Endothelial cell of umbilical vein (primary cell): ENCODE results near the gene PDE4B. TPM values are rescaled to one million over a fixed set of nuclear protein-coding genes. Genes with fewer than 3 reads are reported as not detected.

Source experiments
- BruUV-seq: library from RNA; stranded (reverse); fragments of 400-500 nt; replicated peaks from 2 replicates; lab custom pipeline; 2021; lab: Mats Ljungman, UMichigan
- CTCF ChIA-PET: fragments of 300-600, 350-600 bp; sonication (Branson Sonifier 250); formaldehyde crosslinking; loops from one replicate; lab custom pipeline; 2021; ENCODE audit warnings: antibody characterized with exemption, inconsistent platforms; lab: Charles Lee
- POLR2A ChIA-PET: fragments of 300-600, 350-600 bp; sonication (Branson Sonifier 250); formaldehyde crosslinking; loops from one replicate; lab custom pipeline; 2021; ENCODE audit warnings: antibody characterized with exemption, inconsistent platforms; lab: Charles Lee
- DNase-seq: peaks from one replicate; pipeline ENCODE4 v3.0.0-alpha.2; 2011; ENCODE audit warnings: low read depth, low spot score
- FAIRE-seq: peaks from 2 replicates; lab custom pipeline; 2011; peaks lifted over from hg19 to GRCh38; lab: Jason Lieb, UNC
- H2AFZ ChIP-seq: 2 replicates; pipeline ENCODE4 v1.6.0; 2012; ENCODE audit warnings: low read depth, low read length, control low read depth, inconsistent platforms
- H3K27ac ChIP-seq: 2 replicates; pipeline ENCODE4 v1.5.1; 2011; ENCODE audit warnings: low read depth, mild to moderate bottlenecking, control low read depth, low read length, moderate library complexity; ENCODE audit not compliant: insufficient read depth
- H3K27me3 ChIP-seq, 2 experiments: 2 replicates each; pipeline versions ENCODE4 v1.6.0 to v1.6.1; 2011; ENCODE audit warnings: low read length in 2 of 2, mixed read lengths in 1 of 2; ENCODE audit not compliant: control insufficient read depth in 2 of 2, insufficient read depth in 2 of 2
- H3K36me3 ChIP-seq, 2 experiments: 2 replicates in 1 of 2; 3 replicates in 1 of 2; pipeline ENCODE4 v1.5.1; 2011; ENCODE audit warnings: low read length in 2 of 2, mild to moderate bottlenecking in 1 of 2, moderate library complexity in 1 of 2; ENCODE audit not compliant: control insufficient read depth in 2 of 2, insufficient read depth in 2 of 2; ENCODE audit errors: extremely low read depth in 1 of 2
- H3K4me1 ChIP-seq: 3 replicates; pipeline ENCODE4 v1.5.1; 2011; ENCODE audit warnings: mild to moderate bottlenecking, low read length; ENCODE audit not compliant: control insufficient read depth, insufficient read depth; ENCODE audit errors: extremely low read depth
- H3K4me2 ChIP-seq: 2 replicates; pipeline ENCODE4 v1.6.1; 2011; ENCODE audit warnings: low read length, control low read depth, mixed read lengths; ENCODE audit not compliant: insufficient read depth
- H3K4me3 ChIP-seq, 3 experiments: fragments of 200-600 bp in 1 of 3; sonication (generic), shearing (Covaris generic) in 1 of 3; replicated peaks in 1 of 3; 2 replicates each; pipeline ENCODE4 v1.5.1; 2011 to 2016; ENCODE audit warnings: control low read depth in 3 of 3, low read length in 3 of 3, mild to moderate bottlenecking in 2 of 3, inconsistent platforms in 1 of 3, low read depth in 1 of 3, moderate library complexity in 1 of 3; ENCODE audit not compliant: insufficient read depth in 1 of 3
- H3K79me2 ChIP-seq: 2 replicates; pipeline ENCODE4 v1.6.0; 2012; ENCODE audit warnings: low read length, inconsistent platforms; ENCODE audit not compliant: control insufficient read depth, insufficient read depth
- H3K9ac ChIP-seq: replicated peaks from 2 replicates; pipeline ENCODE3; 2011; ENCODE audit warnings: low read length, control low read depth; ENCODE audit not compliant: insufficient read depth; ENCODE audit errors: extremely low read depth
- H3K9me1 ChIP-seq: replicated peaks from 3 replicates; pipeline ENCODE4 v1.6.0; 2011; ENCODE audit warnings: mild to moderate bottlenecking, low read length; ENCODE audit not compliant: control insufficient read depth, insufficient read depth; ENCODE audit errors: extremely low read depth
- H3K9me3 ChIP-seq: replicated peaks from 2 replicates; pipeline ENCODE4 v1.5.1; 2012; ENCODE audit warnings: low read length, inconsistent platforms; ENCODE audit not compliant: control insufficient read depth, insufficient read depth
- H4K20me1 ChIP-seq: replicated peaks from 2 replicates; pipeline ENCODE3; 2011; ENCODE audit warnings: mild to moderate bottlenecking, low read length; ENCODE audit not compliant: control insufficient read depth, insufficient read depth; ENCODE audit errors: extremely low read depth
- EZH2 ChIP-seq: IDR thresholded peaks from 2 replicates; pipeline ENCODE4 v1.6.1; 2012; ENCODE audit warnings: borderline replicate concordance, low read depth, mild to moderate bottlenecking, moderate library complexity, low read length, inconsistent platforms; ENCODE audit not compliant: severe bottlenecking
- FOS ChIP-seq: IDR thresholded peaks from 2 replicates; pipeline ENCODE4 v1.6.1; 2011; ENCODE audit warnings: mild to moderate bottlenecking, low read length, moderate library complexity, borderline replicate concordance; ENCODE audit not compliant: insufficient read depth
- GATA2 ChIP-seq: IDR thresholded peaks from 2 replicates; pipeline ENCODE4 v1.7.0; 2011; ENCODE audit warnings: low read depth, mild to moderate bottlenecking, moderate library complexity, mixed read lengths, low read length; ENCODE audit not compliant: insufficient read length, insufficient read depth
- JUN ChIP-seq: IDR thresholded peaks from 2 replicates; pipeline ENCODE4 v1.6.1; 2011; ENCODE audit warnings: borderline replicate concordance, low read depth; ENCODE audit not compliant: insufficient read length, insufficient read depth
- MYC ChIP-seq: IDR thresholded peaks from one replicate; pipeline ENCODE4 v1.6.1; 2011; ENCODE audit warnings: mild to moderate bottlenecking, low read depth, low read length
- POLR2A ChIP-seq: IDR thresholded peaks from 2 replicates; pipeline ENCODE4 v1.6.1; 2012; ENCODE audit warnings: low read depth, mild to moderate bottlenecking, control low read depth, low read length
- POLR2AphosphoS5 ChIP-seq: IDR thresholded peaks from 2 replicates; pipeline ENCODE4 v1.6.1; 2012; ENCODE audit warnings: low read depth, mild to moderate bottlenecking, control low read depth, low read length, moderate library complexity; ENCODE audit not compliant: insufficient read depth
- dilution Hi-C: fragments of 300-500 bp; cut with MboI; formaldehyde crosslinking; loops from one replicate; pipeline ENCODE4 v1.15.0; 2019; ENCODE audit warnings: low sequenced_read_pairs; ENCODE audit not compliant: extremely low pct_ligation_motif_present
- intact Hi-C: fragments of 100-400 bp; cut with micrococcal nuclease; formaldehyde crosslinking; loops from one replicate; pipeline ENCODE4 v1.10.0; 2022
- polyA plus RNA-seq, 4 experiments: library from polyadenylated mRNA; depleted of rRNA in 3 of 4; stranded (reverse) in 3 of 4; unstranded in 1 of 4; fragments of >200 nt; gene quantifications; 2 replicates each; pipeline versions ENCODE4 v1.2.1 to v1.2.3, GENCODE V29; 2011 to 2012; ENCODE audit warnings: missing spikeins in 1 of 4
- total RNA-seq: library from RNA; stranded (reverse); gene quantifications from 2 replicates; pipeline ENCODE4 v1.2.3, GENCODE V29; 2021
- TF ChIP-seq, protein P1 (sequence below): IDR thresholded peaks from 2 replicates; pipeline ENCODE4 v1.6.1; 2011; ENCODE audit not compliant: insufficient read depth, insufficient read length
- TF ChIP-seq, protein P2 (sequence below), 2 donors: IDR thresholded peaks; 1 replicate in 1 of 2; 2 replicates in 1 of 2; pipeline ENCODE4 v1.5.1; 2011; ENCODE audit warnings: low read length in 2 of 2, mild to moderate bottlenecking in 2 of 2, moderate library complexity in 2 of 2, control low read depth in 1 of 2, inconsistent platforms in 1 of 2, low read depth in 1 of 2; ENCODE audit not compliant: insufficient read depth in 1 of 2; ENCODE audit errors: extremely low read depth in 1 of 2

Gene PDE4B
- total and polyA plus RNA-seq, 2 donors (not counting 3 experiments of a cell fraction or from before 2014, with no cell fraction given), result 63.5 to 69.8 TPM

DNA sequence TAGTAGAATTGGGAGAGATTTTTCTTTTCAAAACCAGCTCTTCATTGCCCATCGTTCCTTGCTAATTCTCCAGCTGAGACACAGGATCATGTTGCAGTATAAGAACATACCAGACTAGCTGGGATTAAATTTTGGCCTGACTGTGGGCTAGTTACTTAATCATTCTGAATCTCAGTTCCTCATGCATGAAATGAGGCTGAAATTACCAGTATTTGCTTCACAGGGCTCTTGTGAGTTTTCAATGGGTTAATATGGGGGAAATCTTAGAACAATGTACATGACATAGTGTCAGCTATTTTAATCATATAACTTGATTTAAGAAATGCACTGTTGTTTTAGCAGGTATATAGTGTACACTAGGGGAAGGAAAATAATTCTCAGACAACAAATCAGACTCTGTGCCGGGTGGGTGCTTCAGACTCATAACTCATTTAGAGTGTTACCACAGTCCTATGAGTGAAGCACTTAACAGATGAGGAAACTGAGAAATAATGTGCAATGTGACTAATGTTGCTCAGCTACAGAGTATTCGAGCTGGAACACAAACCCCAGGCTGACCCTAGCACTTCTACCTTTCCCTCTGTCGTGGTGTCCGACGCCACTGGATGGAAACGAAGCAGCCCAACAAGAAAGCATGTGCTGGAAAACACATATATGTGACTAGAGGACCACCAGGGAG lies 603.7 kb downstream of the PDE4B start:
- Histone ChIP-seq H3K4me2 (no peak overlapping the region), H3K79me2 (no peaks in the 10 kb centered on the region), H3K36me3 (no peaks in the 10 kb centered on the region), H4K20me1 (no peaks in the 10 kb centered on the region), H3K27me3 (no peaks in the 10 kb centered on the region), H3K4me3 (no peak overlapping the region), H3K9me3 (no peaks in the 10 kb centered on the region), H3K9ac (no peak overlapping the region), H2AFZ (no peak overlapping the region), H3K27ac (no peak overlapping the region), H3K4me1 (no peaks in the 10 kb centered on the region), H3K9me1 (no peaks in the 10 kb centered on the region)
- CTCF ChIA-PET, result interaction anchor here (0.8 kb wide), 1 partner anchor 8 kb away, joined by 3 read pairs; no protein-coding TSS in a partner anchor
- TF ChIP-seq FOS, result no peak
- TF ChIP-seq GATA2, result no peak
- dilution Hi-C loops, result no loop called here
- no TSS peak for BruUV-seq
- DNase-seq (no peak), FAIRE-seq (no peak)
- intact Hi-C loops, result no loop called here
- POLR2A ChIA-PET, result no interaction called here

- no TSS peak for BruUV-seq
- no peak for DNase-seq
- Histone ChIP-seq H3K27ac (no peak overlapping the region), H3K9me3 (no peaks in the 10 kb centered on the region), H3K9ac (no peak overlapping the region), H3K4me3 (no peak overlapping the region), H3K9me1 (no peaks in the 10 kb centered on the region), H3K4me2 (no peak overlapping the region), H3K79me2 (no peaks in the 10 kb centered on the region), H2AFZ (no peak overlapping the region), H4K20me1 (no peaks in the 10 kb centered on the region), H3K27me3 (no peaks in the 10 kb centered on the region), H3K36me3 (no peaks in the 10 kb centered on the region), H3K4me1 (no peaks in the 10 kb centered on the region)
- intact Hi-C loops (no loop called here), dilution Hi-C loops (no loop called here)
- ChIA-PET POLR2A (no interaction called here), CTCF (no interaction called here)
- no peak for FAIRE-seq
- TF ChIP-seq MYC (no peak), POLR2A (no peak), FOS (no peak), EZH2 (no peak), GATA2 (no peak), POLR2AphosphoS5 (no peak), JUN (no peak)
- TF ChIP-seq, protein P1, sequence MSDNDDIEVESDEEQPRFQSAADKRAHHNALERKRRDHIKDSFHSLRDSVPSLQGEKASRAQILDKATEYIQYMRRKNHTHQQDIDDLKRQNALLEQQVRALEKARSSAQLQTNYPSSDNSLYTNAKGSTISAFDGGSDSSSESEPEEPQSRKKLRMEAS, result no peak
- TF ChIP-seq, protein P2, sequence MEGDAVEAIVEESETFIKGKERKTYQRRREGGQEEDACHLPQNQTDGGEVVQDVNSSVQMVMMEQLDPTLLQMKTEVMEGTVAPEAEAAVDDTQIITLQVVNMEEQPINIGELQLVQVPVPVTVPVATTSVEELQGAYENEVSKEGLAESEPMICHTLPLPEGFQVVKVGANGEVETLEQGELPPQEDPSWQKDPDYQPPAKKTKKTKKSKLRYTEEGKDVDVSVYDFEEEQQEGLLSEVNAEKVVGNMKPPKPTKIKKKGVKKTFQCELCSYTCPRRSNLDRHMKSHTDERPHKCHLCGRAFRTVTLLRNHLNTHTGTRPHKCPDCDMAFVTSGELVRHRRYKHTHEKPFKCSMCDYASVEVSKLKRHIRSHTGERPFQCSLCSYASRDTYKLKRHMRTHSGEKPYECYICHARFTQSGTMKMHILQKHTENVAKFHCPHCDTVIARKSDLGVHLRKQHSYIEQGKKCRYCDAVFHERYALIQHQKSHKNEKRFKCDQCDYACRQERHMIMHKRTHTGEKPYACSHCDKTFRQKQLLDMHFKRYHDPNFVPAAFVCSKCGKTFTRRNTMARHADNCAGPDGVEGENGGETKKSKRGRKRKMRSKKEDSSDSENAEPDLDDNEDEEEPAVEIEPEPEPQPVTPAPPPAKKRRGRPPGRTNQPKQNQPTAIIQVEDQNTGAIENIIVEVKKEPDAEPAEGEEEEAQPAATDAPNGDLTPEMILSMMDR (IDR thresholded peaks at IDR 0.05; ENCODE audit: extremely low read depth in 1 of 2, insufficient read depth in 1 of 2, low read depth in 1 of 2, low read length in 2 of 2), result no peak
These were observed 604.5 kb downstream of the PDE4B start for GRCh38 chr1:66397192-66397591.
